Endodermal cell (in vitro differentiated cells): ENCODE data around the gene KCNJ9. TPM values are rescaled to one million over a fixed set of nuclear protein-coding genes. Genes with fewer than 3 reads are reported as not detected.

Experiments used
- DNase-seq: peaks from one replicate; pipeline ENCODE4 v3.0.0-alpha.2; 2017
- H3K27ac ChIP-seq: 2 replicates; pipeline ENCODE4 v1.5.1; 2013; ENCODE audit warnings: mild to moderate bottlenecking, low read depth, low read length, moderate library complexity
- H3K27me3 ChIP-seq: 2 replicates; pipeline ENCODE4 v1.6.1; 2013; ENCODE audit warnings: mild to moderate bottlenecking, low read length, moderate library complexity; ENCODE audit not compliant: insufficient read depth, control insufficient read depth, poor library complexity, severe bottlenecking
- H3K36me3 ChIP-seq: 2 replicates; pipeline ENCODE4 v1.7.0; 2013; ENCODE audit warnings: mild to moderate bottlenecking, low read length, moderate library complexity; ENCODE audit not compliant: control insufficient read depth, insufficient read depth
- H3K4me1 ChIP-seq: one replicate; pipeline ENCODE4 v1.7.0; 2013; ENCODE audit warnings: low read length; ENCODE audit not compliant: control insufficient read depth, insufficient read depth
- H3K4me3 ChIP-seq: 2 replicates; pipeline ENCODE4 v1.5.1; 2013; ENCODE audit warnings: mild to moderate bottlenecking, low read length, moderate library complexity
- H3K9ac ChIP-seq: 2 replicates; pipeline ENCODE4 v1.6.1; 2013; ENCODE audit warnings: mild to moderate bottlenecking, low read length, moderate library complexity; ENCODE audit not compliant: poor library complexity, severe bottlenecking; ENCODE audit errors: extremely low read depth
- H3K9me3 ChIP-seq: 2 replicates; pipeline ENCODE4 v1.6.1; 2013; ENCODE audit warnings: mild to moderate bottlenecking, low read length, moderate library complexity; ENCODE audit not compliant: control insufficient read depth
- H3K27ac Mint-ChIP-seq: 2 replicates; pipeline ENCODE4 v1.8.0; 2020; ENCODE audit warnings: mixed read lengths
- H3K27me3 Mint-ChIP-seq: 2 replicates; pipeline ENCODE4 v1.8.0; 2021; ENCODE audit warnings: mild to moderate bottlenecking, mixed read lengths; ENCODE audit not compliant: insufficient read depth
- H3K36me3 Mint-ChIP-seq: 2 replicates; pipeline ENCODE4 v1.8.0; 2020; ENCODE audit warnings: low read depth, mixed read lengths
- H3K4me1 Mint-ChIP-seq: 2 replicates; pipeline ENCODE4 v1.8.0; 2020; ENCODE audit warnings: mixed read lengths
- H3K4me3 Mint-ChIP-seq: 2 replicates; pipeline ENCODE4 v1.8.0; 2020; ENCODE audit warnings: mild to moderate bottlenecking, moderate library complexity, mixed read lengths
- H3K9me3 Mint-ChIP-seq: 2 replicates; pipeline ENCODE4 v1.8.0; 2020; ENCODE audit warnings: mild to moderate bottlenecking, mixed read lengths
- WGBS, 2 experiments: methylation state at CpG; one replicate each; pipeline versions ENCODE4 v1.1.5 to v1.1.7; 2013; ENCODE audit warnings: missing lambda C conversion rate in 2 of 2, mixed read lengths in 1 of 2; ENCODE audit not compliant: insufficient coverage in 1 of 2, insufficient read length in 1 of 2; 5-methylcytosine and 5-hydroxymethylcytosine counted together
- total RNA-seq, 2 donors: library from RNA; stranded (reverse); fragmentation: NEBNext Ultra II Directional in 1 of 2; extraction: Animal tissue kit (Norgen Biotek cat#: 25700) in 1 of 2; gene quantifications; 2 replicates in 1 of 2; 3 replicates in 1 of 2; pipeline ENCODE4 v1.2.1, GENCODE V29; 2021
- TF ChIP-seq, protein P1 (sequence below): fragments of 200-600 bp; sonication (generic); conservative IDR thresholded peaks from 2 replicates; pipeline ENCODE4 v1.5.0; 2021; ENCODE audit warnings: antibody characterized with exemption, mild to moderate bottlenecking

KCNJ9 gene
- total RNA-seq, 2 donors from 2014 or later: not detected

DNA sequence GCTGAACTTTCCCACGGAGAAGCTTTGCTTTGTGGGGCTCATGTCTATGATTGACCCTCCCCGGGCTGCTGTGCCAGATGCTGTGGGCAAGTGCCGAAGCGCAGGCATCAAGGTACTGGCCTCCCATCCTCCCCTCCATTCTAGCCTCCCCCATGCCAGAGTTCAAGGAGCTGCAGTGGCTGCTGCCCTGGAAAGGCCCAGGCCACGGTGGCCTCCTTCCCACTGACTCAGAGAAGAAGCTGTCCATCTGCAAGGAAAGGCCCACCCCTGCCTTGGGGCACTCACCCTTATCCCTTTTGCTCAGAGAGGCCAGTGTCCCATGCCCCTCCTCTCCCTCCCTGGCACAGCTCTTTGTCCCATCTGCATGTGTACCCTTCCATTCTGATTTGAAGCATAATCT lies 49.1 kb downstream of the KCNJ9 start:
- Histone ChIP-seq H3K36me3 (no peaks in the 10 kb centered on the region), H3K9ac (no peak overlapping the region), H3K27ac (no peak overlapping the region), H3K4me1 (no peaks in the 10 kb centered on the region), H3K4me3 (no peak overlapping the region), H3K9me3 (no peaks in the 10 kb centered on the region), H3K27me3 (no peaks in the 10 kb centered on the region)
- 91 to 100% methylated on average over 5 of the region's 5 CpGs for WGBS, 2 experiments
- no peaks in the 10 kb centered on the region for H3K27me3 Mint-ChIP-seq
- DNase-seq: no peak
- no peak overlapping the region for H3K4me3 Mint-ChIP-seq
- no peaks in the 10 kb centered on the region for H3K4me1 Mint-ChIP-seq
- no peaks in the 10 kb centered on the region for H3K36me3 Mint-ChIP-seq
- no peak overlapping the region for H3K27ac Mint-ChIP-seq
- H3K9me3 Mint-ChIP-seq: no peaks in the 10 kb centered on the region
- TF ChIP-seq, protein P1, sequence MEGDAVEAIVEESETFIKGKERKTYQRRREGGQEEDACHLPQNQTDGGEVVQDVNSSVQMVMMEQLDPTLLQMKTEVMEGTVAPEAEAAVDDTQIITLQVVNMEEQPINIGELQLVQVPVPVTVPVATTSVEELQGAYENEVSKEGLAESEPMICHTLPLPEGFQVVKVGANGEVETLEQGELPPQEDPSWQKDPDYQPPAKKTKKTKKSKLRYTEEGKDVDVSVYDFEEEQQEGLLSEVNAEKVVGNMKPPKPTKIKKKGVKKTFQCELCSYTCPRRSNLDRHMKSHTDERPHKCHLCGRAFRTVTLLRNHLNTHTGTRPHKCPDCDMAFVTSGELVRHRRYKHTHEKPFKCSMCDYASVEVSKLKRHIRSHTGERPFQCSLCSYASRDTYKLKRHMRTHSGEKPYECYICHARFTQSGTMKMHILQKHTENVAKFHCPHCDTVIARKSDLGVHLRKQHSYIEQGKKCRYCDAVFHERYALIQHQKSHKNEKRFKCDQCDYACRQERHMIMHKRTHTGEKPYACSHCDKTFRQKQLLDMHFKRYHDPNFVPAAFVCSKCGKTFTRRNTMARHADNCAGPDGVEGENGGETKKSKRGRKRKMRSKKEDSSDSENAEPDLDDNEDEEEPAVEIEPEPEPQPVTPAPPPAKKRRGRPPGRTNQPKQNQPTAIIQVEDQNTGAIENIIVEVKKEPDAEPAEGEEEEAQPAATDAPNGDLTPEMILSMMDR: no peak

DNA sequence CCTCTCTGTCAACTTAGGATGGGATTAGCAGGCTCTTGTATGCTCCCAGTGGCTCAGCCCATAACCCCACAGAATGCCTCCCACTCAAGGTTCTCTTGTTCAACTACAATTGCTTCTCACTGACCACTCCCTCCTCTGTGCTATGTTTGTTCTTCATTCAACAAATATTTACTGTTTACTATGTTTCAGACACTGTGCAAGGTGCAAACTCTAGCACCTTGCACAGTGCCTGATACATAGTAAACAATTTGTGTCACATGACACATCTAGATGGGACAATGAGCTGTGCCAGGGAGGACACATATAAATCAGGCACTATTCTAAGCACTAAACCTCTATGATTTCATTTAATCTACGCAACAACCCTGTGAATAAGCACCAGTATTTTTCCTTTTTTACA lies 49.6 kb downstream of the KCNJ9 start:
- Mint-ChIP-seq H3K4me3 (no peak overlapping the region), H3K27ac (no peak overlapping the region), H3K9me3 (no peaks in the 10 kb centered on the region), H3K27me3 (no peaks in the 10 kb centered on the region), H3K4me1 (no peaks in the 10 kb centered on the region), H3K36me3 (no peaks in the 10 kb centered on the region)
- Histone ChIP-seq H3K27me3 (no peaks in the 10 kb centered on the region), H3K36me3 (no peaks in the 10 kb centered on the region), H3K9me3 (no peaks in the 10 kb centered on the region), H3K4me1 (no peaks in the 10 kb centered on the region), H3K9ac (no peak overlapping the region), H3K27ac (no peak overlapping the region), H3K4me3 (no peak overlapping the region)
- DNase-seq: no peak
- 80 to 89% methylated on average over 1 of the region's 1 CpG for WGBS, 2 experiments
- TF ChIP-seq, protein P1: no peak

DNA sequence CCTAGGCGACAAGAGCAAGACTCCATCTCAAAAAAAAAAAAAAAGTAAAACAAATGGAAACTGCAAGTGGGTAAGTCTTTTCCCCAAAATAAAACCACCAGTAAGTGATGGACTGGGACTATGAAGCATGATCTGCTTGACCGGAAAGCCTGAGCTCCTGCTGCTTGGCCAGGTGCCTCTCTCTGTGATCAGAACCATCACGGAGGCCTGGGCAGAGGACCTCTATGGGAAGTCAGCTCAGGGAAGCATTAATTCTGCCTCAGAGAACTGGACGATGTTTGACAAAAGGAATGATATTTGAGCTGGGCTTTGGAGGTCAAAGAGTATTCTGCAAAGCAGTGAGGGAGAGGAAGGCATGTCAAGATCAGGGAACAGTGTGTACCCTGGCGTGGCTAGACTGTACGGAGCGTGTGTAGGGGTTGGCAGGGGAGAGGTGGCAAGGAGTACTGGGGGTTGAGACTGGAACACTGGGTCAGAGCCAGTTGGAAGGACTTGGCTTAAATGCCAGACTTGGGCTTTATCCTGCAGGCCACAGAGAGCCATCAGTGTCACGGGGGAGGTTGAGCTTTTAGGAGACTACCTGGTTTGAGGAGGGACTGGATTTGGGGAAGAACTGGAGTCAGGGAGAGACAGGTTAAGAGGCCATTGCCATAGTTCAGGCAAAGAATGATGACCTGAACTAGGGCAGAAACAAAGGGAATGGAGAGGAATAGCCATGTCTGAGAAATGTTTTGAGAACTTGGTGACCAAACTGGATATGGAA lies 50.6 kb downstream of the KCNJ9 start:
- Mint-ChIP-seq H3K27ac (no peak overlapping the region), H3K9me3 (no peaks in the 10 kb centered on the region), H3K4me3 (no peak overlapping the region), H3K27me3 (no peaks in the 10 kb centered on the region), H3K4me1 (no peaks in the 10 kb centered on the region), H3K36me3 (no peaks in the 10 kb centered on the region)
- H3K9ac ChIP-seq: no peak overlapping the region
- no peaks in the 10 kb centered on the region for H3K27me3 ChIP-seq
- H3K9me3 ChIP-seq: no peaks in the 10 kb centered on the region
- TF ChIP-seq, protein P1: no peak
- H3K4me3 ChIP-seq: no peak overlapping the region
- no peak for DNase-seq
- no peak overlapping the region for H3K27ac ChIP-seq
- no peaks in the 10 kb centered on the region for H3K4me1 ChIP-seq
- H3K36me3 ChIP-seq: no peaks in the 10 kb centered on the region
- WGBS, 2 experiments: 92% methylated on average over 5 to 8 of the region's 8 CpGs
